Retina (tissue), 1 donor: ENCODE measurements around the gene GDPD4.
"Not testable (repeated sequence)": the region's sequence is repeated elsewhere in the genome, so short reads cannot be mapped to it uniquely, and the experiment has no call there.

ENCODE experiments used
- DNase-seq: peaks from one replicate; pipeline ENCODE4 v3.0.0-alpha.2; 2016

GDPD4 gene, protein sequence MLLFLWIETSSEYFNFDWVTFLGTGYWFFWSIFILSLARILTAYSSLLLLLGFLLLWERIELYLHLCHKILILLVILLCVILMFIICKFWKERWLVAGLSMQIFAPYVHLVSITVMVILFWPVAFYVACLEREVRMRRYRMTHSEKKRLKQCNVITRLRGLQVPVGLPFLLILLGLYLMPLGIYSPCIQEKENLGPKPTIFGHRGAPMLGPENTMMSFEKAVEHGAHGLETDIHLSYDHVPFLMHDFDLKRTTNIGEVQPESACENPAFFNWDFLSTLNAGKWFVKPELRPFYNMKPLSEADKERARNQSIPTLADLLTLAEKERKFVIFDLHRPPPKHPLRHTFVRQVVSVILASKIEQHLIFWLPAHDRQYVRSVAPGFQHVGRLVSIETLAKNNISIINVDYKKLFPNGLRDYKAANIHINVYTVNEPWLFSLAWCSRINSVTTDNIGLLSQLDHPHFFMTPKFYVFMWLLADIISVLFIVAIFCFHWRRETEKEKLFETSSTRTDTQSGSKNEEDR

DNA sequence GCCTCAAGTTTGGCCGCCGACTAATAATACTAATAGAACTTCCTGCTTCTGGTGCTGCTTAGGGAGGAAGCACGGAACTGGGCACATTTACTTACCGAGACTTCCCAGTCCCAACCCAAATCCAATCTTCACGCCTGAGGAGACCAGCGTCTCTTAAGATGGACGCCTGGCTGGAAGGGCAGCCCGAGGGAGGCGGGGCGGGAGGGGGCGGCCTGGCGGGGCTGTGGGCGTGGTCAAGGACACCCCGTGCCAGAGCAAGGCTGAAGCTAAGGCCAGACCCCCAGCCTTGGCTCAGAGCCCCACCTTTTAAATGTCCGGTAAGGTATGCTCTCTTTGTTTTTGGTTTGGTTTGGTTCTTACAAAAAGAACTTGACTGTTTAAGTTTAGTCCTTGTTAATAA is at the start of gene GDPD4:
Gene GDPD4 (minus strand): TSS at position 177 of the 400 bp plus-strand sequence. CDS start 16,549 bp downstream, outside the sequence.
- no peak for DNase-seq

DNA sequence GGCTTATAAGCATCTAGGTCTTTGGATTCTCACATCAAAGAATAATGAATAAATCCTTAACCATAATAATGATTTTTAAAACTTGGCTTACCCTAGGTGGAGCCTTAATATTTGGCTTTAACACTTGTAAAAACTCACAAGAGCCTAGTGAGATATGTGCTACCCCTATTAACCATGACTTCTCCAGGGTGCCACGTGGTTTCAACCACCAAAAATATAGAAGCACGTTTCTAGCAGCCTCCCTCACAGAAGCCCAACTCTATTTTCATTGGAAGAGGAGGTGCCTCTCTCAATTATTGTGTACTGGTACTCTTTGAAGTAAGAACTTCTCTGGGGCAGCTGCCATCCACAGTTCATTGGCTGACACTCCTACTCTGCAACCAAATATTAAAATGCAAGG is 46.5 kb upstream of the GDPD4 start:
- DNase-seq: no peak

DNA sequence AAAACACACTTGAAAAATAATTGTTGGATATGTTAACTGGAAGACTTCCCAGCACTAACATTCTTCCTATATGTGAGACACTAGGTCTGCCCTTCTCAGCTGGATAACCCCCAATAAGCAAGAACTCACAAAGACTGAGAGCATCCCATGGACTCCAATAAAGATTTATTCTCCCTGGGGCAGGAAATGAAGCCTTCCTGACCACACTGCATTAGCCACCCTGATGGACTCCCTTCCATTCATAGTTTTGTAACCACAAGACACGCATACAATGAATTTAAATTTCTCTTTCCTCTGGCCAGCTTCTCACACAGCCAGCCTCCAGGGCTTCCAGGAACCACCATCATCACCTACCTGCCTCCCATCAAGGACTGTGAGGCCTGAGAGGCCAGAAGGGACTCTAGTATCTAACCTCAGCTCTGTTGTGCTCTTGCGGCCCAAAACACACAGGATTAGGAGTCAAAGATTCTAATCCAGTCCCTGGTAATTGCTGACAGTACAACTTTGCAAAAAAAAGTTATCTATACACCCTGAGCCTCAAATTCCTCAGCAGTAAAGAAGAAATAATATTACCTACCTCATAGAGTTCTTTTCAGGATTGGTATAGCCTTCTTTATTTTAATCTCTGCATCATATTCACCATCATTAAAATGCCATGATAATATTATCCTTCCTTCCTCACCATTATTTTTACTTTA is 45.6 kb upstream of the GDPD4 start:
- DNase-seq: no peak

DNA sequence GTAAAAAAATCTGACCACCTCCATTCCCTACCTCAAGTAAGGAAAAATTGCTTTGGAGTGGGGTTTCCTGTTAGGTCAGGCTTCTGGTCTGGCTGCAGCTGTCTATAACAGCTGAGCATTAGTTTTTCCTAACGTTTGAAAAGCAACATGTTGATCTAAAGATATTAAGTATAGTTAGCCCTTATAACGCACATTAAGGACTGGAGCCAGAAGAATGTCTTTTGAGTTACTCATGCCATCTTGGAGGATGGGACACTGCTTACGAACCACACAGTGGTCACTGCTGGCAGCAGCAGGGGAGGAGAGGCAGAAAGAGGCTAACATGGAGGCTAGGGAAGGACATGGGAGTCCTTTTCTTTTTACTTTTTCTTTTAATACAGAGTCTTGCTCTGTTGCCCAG is 44.1 kb upstream of the GDPD4 start:
- DNase-seq: no peak

DNA sequence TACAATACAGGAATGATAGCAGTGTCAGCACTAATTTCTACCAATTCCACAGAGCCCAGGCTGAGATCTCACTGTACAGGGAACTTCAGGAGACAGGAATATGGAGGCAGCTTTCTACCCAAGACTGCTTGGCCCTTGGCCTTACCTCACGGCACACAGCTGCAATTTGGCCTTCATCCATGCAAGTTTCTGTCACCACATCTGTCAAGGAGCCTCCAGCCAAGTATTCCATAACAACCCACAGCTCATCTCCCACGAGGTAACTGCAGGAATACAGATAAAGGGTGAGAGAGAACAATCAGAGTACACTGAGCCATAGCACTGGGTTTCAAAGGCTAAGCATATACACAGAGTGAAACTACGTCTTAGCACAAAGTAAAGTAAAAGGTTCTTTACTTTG is 39.0 kb upstream of the GDPD4 start:
- no peak for DNase-seq

DNA sequence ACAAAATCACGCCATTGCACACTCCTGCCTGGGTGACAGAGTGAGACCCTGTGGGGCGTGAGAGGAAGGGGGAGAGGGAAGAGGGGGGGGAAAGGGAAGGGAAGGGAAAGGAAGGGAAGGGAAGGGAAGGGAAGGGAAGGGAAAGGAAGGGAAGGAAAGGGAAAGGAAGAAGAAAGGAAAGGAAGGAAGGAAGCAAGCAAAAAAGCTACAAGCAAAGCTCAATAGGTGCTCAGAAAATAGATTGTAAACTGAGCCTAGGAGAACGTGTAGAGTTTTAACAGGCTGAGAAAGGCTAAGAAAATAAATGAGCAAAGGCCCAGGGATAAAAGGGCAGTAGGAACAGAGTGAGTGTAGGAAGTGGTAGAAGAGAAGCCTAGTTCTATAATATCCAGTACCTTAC is 30.8 kb upstream of the GDPD4 start:
- DNase-seq: no peak

DNA sequence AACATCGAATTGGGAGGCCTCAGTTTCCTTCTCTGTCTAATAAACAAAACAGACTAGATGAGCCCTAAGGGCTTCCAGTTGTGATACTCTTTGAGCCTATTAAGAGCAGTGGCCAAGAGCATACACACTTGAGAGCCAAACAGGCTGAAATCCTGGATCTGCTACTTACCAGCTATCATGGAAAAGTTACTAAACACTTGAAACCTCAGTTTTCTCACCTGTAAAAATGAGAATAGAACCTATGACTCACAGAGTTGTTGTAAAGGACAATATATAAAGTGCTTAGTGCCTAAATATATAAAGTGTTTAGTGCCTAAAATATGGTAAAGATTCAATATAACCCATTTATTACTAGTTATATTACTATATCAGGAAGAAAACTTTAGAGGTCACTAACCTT is 23.7 kb upstream of the GDPD4 start:
- DNase-seq: no peak

DNA sequence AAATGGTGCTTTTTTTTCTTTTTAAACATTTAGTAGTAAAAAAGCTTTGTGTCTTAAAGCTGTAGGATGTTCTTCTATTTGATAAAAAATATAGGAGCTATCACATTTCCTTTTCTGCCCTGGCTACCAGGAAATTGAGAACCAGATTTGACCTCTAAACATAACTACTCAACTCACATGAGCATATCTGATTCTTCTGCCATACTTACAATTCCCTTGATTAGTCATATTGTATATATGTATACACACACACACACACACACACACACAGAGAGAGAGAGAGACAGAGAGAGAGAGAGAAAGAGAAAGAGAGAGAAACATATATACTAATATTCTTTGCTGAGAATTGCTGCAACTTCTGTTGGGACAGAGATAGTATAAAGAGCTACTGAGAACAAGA is 23.0 kb upstream of the GDPD4 start:
- DNase-seq: no peak

DNA sequence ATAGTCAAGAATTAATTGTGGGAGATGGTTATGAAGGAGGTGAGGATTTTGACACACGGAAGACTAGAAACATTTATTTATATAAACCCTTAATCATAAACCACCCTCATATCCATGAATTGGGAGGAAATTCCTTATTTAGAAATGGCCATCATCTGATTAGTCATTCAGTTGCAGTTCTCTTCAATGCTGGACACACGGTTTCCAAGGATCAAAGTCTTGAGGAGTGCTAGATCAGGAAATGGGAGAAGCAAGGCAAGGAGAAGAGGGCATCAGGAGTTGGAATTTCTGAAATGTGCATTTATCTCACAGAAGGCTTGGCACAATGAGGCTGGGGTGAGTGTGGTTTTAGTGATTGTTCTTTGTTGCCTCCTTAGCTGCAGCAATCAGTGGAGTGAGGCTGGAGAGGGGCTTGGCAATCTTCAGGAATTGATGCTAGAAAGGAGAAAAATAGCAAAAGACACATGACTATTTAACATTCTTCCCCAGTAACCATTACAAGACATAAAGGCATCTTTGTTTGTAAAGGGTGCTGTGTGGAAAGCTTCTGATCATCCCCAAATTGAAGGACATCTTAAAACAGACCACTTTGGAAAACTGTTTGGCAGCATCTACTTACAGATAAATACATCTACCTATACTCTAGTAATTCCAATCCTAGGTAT is 21.6 kb upstream of the GDPD4 start:
- no peak for DNase-seq

DNA sequence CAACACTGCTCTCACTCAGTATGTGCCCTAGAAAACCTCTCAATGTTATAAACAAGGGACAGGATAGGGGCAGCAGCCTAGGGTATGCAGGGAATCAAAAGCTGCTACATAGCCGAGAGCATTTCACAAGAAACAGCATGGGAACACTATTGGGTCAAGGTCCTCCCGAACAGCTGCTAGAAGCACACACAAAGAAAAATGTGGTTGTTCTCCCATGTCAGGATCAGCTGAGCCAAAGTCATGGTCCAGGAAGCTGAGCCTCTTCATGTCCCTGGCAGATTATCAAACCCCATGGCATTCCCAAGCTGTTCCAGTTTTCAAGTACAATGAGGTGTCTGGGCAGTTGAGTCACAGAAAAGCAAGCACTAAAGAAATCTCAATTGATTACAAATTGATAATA is 21.0 kb upstream of the GDPD4 start:
- no peak for DNase-seq

DNA sequence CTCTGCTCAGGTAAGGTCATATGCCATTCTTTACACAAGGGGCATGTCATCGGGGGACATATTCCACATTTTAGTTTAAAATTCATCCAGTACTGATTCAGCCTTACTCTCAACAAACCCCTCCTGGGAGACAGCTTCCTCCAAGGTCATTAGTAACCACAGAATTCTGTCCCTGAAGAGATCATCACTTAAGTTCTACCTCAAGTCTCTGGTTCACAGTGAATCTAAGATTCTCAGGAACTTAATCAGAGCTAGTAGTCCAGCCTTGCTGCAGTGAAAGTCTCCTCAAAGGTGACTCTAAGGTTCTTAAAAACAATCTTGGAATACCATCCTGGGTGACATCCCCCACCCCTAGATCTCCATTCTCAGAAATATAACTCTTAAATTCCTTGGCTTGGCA is 18.9 kb upstream of the GDPD4 start:
- DNase-seq: no peak

DNA sequence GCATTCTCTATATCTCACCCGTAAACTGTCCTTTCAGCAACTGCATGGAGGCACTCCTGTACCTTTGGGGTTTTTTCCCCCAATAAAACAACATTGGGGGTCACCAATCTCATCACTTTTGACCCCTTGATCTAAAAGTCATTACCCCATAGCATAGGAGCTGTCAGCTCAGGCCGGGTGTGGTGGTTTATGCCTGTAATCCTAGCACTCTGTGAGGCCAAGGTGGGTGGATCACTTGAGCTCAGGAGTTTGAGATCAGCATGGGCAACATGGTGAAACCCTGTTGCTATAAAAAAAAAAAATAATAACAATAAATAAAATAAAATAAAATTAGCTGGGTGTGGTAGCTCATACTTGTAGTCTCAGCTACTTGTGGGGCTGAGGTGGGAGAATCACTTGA is 17.1 kb upstream of the GDPD4 start:
- no peak for DNase-seq

DNA sequence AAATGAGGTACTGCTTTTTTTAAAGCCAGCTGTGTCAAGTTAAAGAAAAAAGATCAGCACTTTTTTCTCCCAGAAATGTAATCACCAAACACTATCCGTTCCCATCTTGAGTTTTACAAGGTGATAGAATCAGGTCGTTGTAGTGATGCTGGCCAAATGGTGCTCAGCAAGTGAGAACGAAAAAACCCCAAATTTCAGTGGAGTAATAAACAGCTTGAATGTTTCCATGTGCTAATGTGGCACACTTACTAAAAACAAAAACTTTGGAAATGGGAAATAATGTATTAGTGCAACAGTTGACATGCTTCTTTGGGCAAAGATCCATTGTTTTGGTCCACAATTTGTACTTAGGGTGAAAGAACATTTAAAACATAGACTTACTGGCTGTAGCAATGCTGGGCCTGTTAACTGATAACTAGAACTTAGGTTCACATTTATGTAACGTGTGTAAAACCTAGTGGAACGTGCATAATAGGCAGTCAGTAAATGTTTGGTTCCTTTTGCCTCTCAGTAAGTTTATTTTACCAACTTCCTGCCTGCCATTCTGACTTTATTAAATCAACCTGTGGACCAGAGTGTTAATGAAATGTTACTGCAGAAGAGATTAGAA is 15.4 kb upstream of the GDPD4 start:
- no peak for DNase-seq

DNA sequence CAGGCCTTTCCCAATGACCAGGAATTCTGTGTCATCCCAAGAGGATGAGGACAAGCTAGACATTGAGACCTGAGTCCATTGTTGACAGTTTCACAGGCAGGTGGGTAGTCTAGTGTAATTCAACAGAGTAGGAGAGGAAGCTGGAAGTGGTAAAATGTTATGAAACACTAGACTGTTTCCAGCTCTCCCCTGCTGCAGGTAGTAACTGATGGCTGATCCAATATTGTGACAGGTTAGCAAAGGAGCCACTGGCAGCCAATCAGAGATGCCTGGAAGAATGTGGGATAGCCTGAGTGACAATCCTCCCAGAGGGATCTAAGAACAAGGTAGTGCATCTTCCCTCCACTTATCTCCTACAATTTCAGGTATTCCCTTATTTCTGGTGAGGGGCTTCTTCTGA is 10.6 kb upstream of the GDPD4 start:
- no peak for DNase-seq

DNA sequence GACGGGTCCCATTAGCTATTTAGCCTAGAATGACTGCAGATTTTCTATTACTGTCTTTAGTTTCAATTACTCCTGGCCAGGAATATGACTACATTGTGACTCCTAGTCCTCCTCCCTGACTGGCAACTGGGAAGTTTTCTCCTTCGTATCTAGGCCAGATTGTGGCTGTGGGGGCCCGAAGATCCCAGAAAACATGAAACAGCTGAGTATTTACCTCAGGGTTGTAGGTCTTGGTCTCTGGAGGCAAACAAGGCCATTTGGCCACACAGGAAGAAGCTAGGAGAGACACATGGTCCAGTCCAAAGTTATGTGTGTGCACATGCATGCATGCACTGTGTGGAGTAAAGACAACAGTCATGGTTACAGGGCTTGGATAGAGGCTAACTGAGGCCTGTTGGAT is 10.2 kb upstream of the GDPD4 start:
- no peak for DNase-seq

DNA sequence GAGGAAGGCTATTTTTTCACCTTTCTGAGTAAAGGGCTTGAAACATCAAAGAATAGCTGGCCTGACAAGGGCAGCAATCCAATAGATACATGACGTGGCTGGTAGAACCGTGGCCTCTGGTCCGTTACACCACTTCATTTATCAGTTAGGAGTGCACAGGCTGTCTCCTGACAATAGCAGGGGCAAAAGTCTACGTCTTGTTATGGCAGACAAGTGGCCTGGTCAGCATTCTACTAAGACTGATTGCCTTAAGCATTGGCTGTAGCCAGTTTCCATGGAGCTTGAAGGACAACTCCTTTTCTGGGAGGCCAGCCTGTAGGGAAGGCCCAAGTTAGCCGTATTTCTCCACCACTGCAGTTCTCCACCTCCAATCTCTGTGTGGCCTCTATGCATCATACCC is 9.2 kb upstream of the GDPD4 start:
- no peak for DNase-seq

DNA sequence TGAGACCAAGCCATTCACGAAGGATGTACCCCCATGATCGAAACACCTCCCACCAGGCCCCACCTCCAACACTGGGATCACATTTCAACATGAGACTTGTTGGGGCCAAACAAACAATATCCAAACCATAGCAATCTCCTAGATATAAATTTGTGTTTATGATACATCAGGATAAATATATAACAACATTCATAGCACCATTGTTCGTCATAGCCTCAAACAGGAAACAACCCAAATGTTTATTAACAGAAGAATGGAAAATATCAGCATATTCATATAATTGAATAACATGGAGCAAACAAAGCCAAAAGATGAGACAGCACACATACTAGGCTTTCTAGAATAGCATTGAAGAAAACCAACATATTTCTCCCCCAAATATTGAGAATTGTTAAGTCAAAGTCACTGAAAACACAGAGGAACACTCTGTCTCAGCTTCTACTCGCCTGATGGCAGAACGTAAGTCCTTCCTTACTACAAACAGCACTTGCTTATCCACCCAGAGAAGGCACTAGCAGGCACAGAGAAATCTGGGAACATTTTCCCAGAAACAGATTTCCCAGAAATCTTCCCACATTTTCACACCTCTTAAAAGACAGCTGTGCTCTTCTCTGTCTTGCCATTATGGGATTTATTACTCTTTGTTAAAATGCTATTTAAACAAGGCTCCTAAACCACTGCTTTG is 8.1 kb upstream of the GDPD4 start:
- DNase-seq: no peak

DNA sequence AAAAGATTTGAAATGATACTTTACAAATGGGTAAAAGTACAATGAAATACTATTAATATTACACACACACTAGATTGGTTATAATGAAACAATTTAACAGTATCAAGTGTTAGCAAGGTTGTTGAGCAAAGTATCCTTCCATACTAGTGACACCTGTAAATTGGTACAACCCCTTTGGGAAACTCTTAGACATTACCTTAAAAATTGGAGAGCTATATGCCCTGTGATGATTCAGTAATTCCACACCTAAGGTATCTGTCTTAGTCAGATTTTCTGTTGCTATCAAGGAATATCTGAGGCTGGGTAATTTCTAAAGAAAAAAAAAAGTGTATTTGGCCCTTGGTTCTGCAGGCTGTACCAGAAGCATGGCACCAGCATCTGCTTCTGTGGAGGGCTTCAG is 7.4 kb upstream of the GDPD4 start:
- no peak for DNase-seq

DNA sequence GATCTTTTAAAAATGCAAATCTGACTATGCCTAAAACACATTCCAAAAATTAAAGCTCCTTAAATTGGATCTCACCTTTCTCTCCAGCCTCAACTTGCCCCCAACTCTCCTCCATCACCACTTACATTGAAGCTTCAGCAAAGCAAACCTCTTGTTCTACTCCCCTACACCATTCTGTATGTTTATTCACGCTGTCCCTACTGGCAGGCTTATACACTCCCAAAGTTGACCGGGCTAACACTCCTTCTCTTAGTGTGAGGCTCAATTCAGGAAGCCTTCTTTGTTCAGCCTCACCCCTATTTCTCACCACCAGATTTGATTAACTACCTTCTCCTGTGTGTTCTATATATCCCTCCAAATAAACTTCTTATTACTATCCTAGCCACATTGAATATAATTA is 1.8 kb upstream of the GDPD4 start:
- no peak for DNase-seq

DNA sequence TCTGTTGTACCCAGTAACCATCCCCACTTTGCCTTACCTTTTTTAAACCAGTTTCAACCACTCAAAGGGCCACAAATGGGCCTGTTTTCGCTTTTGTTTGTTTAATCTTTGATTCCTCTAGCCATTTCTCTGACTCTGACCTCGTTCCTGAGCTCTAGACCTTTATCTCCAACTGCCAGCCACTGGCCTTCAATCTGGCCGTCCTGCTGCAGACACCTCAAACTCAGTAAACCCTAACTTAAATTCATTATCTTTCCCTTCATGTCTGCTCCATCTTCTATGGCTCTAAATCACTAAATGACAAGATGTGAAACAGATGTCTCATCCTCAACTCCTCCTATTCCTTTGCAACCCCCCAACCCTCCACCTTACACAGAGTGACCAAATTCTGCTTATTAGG is 1.3 kb upstream of the GDPD4 start:
- no peak for DNase-seq

DNA sequence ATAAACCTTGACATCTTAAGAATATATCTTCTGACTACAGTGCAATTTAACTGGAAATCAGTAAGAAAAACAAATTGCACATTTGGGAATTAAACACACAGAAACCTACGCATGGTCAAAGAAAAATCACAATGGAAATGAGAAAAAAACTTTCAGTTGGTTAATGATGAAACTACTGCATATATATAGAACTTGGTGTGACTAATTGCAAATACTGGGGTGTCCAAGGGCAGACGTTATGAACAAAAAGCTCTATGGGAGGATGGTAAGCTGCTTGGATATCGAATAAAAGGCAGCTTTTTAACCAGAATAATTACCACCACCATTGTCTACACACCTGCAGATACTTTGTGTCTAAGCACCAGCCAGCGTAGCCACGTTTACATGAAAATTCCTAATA is 791 bp downstream of the GDPD4 start:
- DNase-seq: no peak

DNA sequence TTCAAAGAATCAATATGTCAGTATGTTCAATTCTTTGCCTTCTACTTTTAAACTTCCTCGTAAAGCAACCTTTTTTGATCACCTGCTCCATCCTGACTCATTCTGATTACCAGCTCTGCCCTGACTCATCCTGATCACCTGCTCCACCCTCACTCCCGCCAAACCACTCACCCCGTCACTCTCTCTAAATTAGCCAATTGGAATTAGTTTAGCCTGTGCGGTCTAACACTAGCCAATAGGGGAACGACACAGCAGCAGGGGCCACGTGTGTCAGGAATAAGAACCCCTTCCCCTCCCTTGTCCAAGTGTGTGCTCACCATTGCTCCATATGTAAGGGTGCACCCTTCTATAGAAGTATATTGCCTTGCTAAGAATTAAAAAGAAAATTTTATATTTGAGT is 1.5 kb downstream of the GDPD4 start:
- not testable (repeated sequence) for DNase-seq

DNA sequence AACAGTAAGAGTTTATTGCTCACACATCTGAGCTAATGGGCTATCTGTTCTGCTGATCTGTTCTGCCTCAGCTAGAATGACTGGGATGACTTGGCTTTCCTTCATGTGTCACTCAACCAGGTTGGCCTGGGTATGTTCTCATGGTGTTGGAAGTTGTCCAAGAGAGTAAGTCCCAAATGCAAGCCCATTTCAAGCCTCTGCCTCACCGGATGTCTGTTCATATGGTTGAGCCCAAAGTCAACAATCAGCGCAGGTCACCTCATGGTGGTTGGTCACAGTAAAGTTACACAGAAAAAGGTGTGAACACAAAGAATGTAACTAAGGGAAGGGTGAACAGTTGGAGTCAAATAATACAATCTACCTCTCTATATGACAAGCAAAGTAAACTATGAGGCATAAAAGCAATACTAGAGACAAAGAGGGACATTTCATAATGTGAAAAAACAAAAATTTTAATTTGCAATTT is 1.9 kb downstream of the GDPD4 start:
- no peak for DNase-seq
